CD8-positive, alpha-beta memory T cell (primary cell): Measurements from ENCODE around the gene RAB20. TPM values are rescaled to one million over a fixed set of nuclear protein-coding genes. Genes with fewer than 3 reads are reported as not detected.
A peak's percentile ranks its signal among the peaks of the same experiment; 100 is the strongest.
"Not testable (repeated sequence)": the region's sequence is repeated elsewhere in the genome, so short reads cannot be mapped to it uniquely, and the experiment has no call there.

ENCODE experiments used
- CTCF ChIA-PET: fragments of 350-600 bp; sonication (Branson Sonifier 250); formaldehyde crosslinking; loops from one replicate; lab custom pipeline; 2021; ENCODE audit warnings: antibody characterized with exemption; lab: Charles Lee
- POLR2A ChIA-PET: fragments of 350-600 bp; sonication (Branson Sonifier 250); formaldehyde crosslinking; loops from one replicate; lab custom pipeline; 2021; ENCODE audit warnings: antibody characterized with exemption; lab: Charles Lee
- DNase-seq, 5 donors: peaks; one replicate each; pipeline versions ENCODE4 v3.0.0 to v3.0.0-alpha.2; 2020 to 2022; ENCODE audit warnings: mixed read lengths in 1 of 5
- H3K27ac ChIP-seq: one replicate; pipeline ENCODE4 v1.7.0; 2013; ENCODE audit warnings: low read depth, mild to moderate bottlenecking, low read length, moderate library complexity
- H3K27me3 ChIP-seq: 2 replicates; pipeline ENCODE4 v1.7.0; 2013; ENCODE audit warnings: low read length, mild to moderate bottlenecking; ENCODE audit not compliant: insufficient read depth, poor library complexity, severe bottlenecking
- H3K36me3 ChIP-seq: 2 replicates; pipeline ENCODE4 v1.7.0; 2013; ENCODE audit warnings: mild to moderate bottlenecking, low read length, moderate library complexity; ENCODE audit not compliant: insufficient read depth
- H3K4me1 ChIP-seq: 2 replicates; pipeline ENCODE4 v1.7.0; 2013; ENCODE audit warnings: mild to moderate bottlenecking, low read length, moderate library complexity; ENCODE audit not compliant: insufficient read depth
- H3K4me3 ChIP-seq: 2 replicates; pipeline ENCODE4 v1.7.0; 2013; ENCODE audit warnings: mild to moderate bottlenecking, low read length
- H3K9me3 ChIP-seq: 2 replicates; pipeline ENCODE4 v1.7.0; 2013; ENCODE audit warnings: mild to moderate bottlenecking, low read length
- H3K27ac Mint-ChIP-seq, 8 donors: one replicate each; pipeline ENCODE4 v1.8.0; 2020 to 2021; ENCODE audit warnings: mixed read lengths in 8 of 8, mild to moderate bottlenecking in 6 of 8, inconsistent platforms in 3 of 8, moderate library complexity in 3 of 8
- H3K27me3 Mint-ChIP-seq, 2 donors: one replicate each; pipeline ENCODE4 v1.8.0; 2020 to 2021; ENCODE audit warnings: mixed read lengths in 2 of 2, mild to moderate bottlenecking in 1 of 2, moderate library complexity in 1 of 2
- H3K36me3 Mint-ChIP-seq, 3 donors: one replicate each; pipeline ENCODE4 v1.8.0; 2020 to 2021; ENCODE audit warnings: mixed read lengths in 3 of 3, inconsistent platforms in 1 of 3, mild to moderate bottlenecking in 1 of 3
- H3K4me1 Mint-ChIP-seq, 3 donors: one replicate each; pipeline ENCODE4 v1.8.0; 2020 to 2021; ENCODE audit warnings: mixed read lengths in 3 of 3, inconsistent platforms in 1 of 3, mild to moderate bottlenecking in 1 of 3
- H3K4me3 Mint-ChIP-seq, 7 donors: one replicate each; pipeline ENCODE4 v1.8.0; 2020 to 2021; ENCODE audit warnings: mixed read lengths in 7 of 7, mild to moderate bottlenecking in 6 of 7, moderate library complexity in 4 of 7, inconsistent platforms in 2 of 7
- H3K9me3 Mint-ChIP-seq, 5 donors: one replicate each; pipeline ENCODE4 v1.8.0; 2020 to 2022; ENCODE audit warnings: mixed read lengths in 5 of 5, mild to moderate bottlenecking in 3 of 5, moderate library complexity in 2 of 5, inconsistent platforms in 1 of 5
- polyA plus RNA-seq: library from polyadenylated mRNA; unstranded; fragments of 300-500 nt; fragmentation: Illumina TruSeq; gene quantifications from one replicate; pipeline ENCODE4 v1.2.3, GENCODE V29; 2021
- total RNA-seq, 2 experiments: library from RNA; stranded (reverse); gene quantifications; one replicate each; pipeline ENCODE4 v1.2.3, GENCODE V29; 2021

The RAB20 gene
- total and polyA plus RNA-seq, 3 experiments from 2014 or later, result 0.84 to 2.7 (median 1.2) TPM

DNA sequence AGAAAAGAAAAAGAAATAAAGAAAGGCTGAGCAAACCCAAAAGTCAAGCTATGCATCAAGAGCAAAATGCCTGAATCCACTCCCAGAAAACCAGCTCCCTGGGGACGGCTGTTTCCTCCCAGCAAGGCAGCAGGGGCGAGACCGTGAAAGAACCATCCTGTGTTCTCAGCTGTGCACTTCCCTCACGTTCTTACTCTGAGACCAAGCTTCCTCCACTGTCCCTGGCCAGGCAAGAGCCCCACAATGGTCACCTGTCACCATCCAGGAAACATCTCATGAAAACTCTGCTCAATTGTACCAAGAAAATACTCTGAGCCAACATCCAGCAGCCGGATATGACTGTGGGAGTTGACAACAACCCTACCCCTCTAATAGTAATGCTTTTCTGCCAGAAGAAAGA lies 22.9 kb downstream of the RAB20 start:
- H3K4me1 ChIP-seq, result no peaks in the 10 kb centered on the region
- ChIA-PET POLR2A (interaction anchor here (0.7 kb wide), 1 partner anchor 320 kb away, joined by 8 read pairs; no protein-coding TSS in a partner anchor), CTCF (no interaction called here)
- H3K27ac Mint-ChIP-seq, result no peak overlapping the region
- no peak overlapping the region for H3K4me3 ChIP-seq
- H3K27me3 ChIP-seq, result no peaks in the 10 kb centered on the region
- no peak for DNase-seq
- no peaks in the 10 kb centered on the region for H3K9me3 Mint-ChIP-seq
- H3K9me3 ChIP-seq, result no peaks in the 10 kb centered on the region
- peaks cover 0 to 6% (median 1%) of the 10 kb centered on the region in 3 donors for H3K4me1 Mint-ChIP-seq
- peaks cover 0 to 8% of the 10 kb centered on the region in 2 donors for H3K27me3 Mint-ChIP-seq
- no peaks in the 10 kb centered on the region for H3K36me3 Mint-ChIP-seq
- H3K4me3 Mint-ChIP-seq, result no peak overlapping the region
- H3K36me3 ChIP-seq, result no peaks in the 10 kb centered on the region
- no peak overlapping the region for H3K27ac ChIP-seq

DNA sequence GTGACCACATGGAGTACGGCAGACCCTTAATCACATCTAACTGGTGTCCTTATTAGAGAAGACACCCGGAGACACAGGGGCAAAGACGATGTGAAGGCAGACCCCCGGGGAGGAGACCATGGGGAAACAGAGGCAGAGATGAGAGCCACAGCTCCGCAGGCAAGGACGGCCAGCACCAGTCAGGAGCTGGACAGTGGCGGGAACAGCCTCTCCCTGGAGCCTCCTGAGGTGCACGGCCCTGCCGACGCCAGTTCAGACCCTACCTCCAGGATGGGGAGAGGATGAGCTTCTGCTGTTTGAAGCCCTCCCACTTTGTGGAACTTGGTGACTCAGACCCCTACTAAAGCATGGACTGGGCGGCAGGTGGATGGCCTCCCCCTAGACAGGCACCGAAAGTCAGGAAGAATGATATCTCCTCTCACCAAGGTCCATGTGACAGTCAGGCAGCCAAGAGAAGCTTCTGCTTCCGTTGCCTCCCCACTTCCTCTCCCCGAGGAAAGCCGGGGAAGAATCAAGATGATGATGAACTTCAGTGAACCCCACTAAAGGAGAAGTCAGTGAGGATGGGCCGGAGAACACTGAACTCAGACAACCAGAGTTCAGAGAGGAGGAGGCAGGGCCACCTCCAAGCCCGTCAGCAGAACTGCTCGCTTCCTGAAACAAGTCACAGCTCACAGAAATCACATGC lies 25.4 kb downstream of the RAB20 start:
- POLR2A ChIA-PET, result no interaction called here
- Mint-ChIP-seq H3K36me3 (no peaks in the 10 kb centered on the region), H3K9me3 (no peaks in the 10 kb centered on the region), H3K4me1 (peaks cover 0 to 6% (median 1%) of the 10 kb centered on the region in 3 donors), H3K27ac (no peak overlapping the region), H3K4me3 (peak overlapping the region in 1 of 7 donors; percentile 40), H3K27me3 (peaks cover 0 to 3% of the 10 kb centered on the region in 2 donors)
- H3K4me1 ChIP-seq, result no peaks in the 10 kb centered on the region
- H3K4me3 ChIP-seq, result no peak overlapping the region
- no peaks in the 10 kb centered on the region for H3K9me3 ChIP-seq
- no peak overlapping the region for H3K27ac ChIP-seq
- H3K36me3 ChIP-seq, result no peaks in the 10 kb centered on the region
- CTCF ChIA-PET, result no interaction called here
- no peaks in the 10 kb centered on the region for H3K27me3 ChIP-seq
- DNase-seq, result no peak

- Mint-ChIP-seq H3K27ac (no peak overlapping the region), H3K36me3 (no peaks in the 10 kb centered on the region), H3K4me1 (peaks cover 0 to 6% (median 1%) of the 10 kb centered on the region in 3 donors), H3K9me3 (no peaks in the 10 kb centered on the region), H3K27me3 (peaks cover 0 to 3% of the 10 kb centered on the region in 2 donors), H3K4me3 (no peak overlapping the region)
- no peak overlapping the region for H3K27ac ChIP-seq
- H3K4me1 ChIP-seq, result no peaks in the 10 kb centered on the region
- POLR2A ChIA-PET, result no interaction called here
- H3K36me3 ChIP-seq, result no peaks in the 10 kb centered on the region
- no peak for DNase-seq
- H3K4me3 ChIP-seq, result no peak overlapping the region
- H3K27me3 ChIP-seq, result no peaks in the 10 kb centered on the region
- no peaks in the 10 kb centered on the region for H3K9me3 ChIP-seq
- CTCF ChIA-PET, result no interaction called here
Measured at GRCh38 chr13:110535526-110535925, 26.0 kb downstream of the RAB20 start.

DNA sequence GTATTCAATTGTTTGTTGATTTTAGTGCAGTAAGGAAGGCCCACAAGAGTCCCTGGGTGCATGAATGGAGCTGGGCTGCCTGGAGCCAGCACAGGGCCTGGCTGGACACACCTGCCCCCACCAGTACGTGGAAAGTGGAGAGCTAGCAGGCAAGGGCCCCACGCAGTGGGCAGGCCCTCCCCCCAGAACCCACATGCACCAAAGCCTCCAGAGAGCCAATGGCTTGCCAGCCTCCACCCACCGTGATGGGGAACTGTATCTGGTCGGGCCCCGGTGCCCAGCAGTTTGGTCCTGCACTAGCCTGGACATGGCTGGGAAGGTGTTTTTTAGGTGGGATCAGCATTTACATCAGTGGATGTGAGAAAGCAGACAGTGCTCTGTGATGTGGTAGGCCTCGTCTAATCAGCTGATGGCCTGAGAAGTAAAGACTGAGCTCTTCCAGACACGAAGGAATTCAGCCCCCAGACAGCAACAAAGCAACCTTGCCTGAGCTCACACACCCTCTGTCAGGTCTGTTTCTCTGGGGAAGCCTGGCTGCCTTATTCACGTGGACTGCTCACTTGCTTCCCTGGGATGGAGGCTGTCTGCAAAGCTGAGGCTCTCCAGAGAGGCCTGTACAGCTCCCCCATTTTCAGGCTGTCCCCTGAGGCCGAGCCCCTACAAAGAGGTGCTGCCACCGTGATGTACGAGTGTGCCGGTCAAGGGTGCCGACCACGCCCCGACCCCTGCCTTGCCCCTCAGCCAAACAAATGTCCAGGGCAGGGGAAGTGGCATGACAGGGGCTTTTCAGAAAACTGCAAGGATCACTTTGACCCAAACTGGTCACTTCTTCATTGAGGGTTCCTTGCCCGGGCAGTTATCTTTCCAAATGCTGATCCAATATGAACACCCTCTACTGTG lies 27.5 kb downstream of the RAB20 start:
- CTCF ChIA-PET, result no interaction called here
- no peak overlapping the region for H3K4me3 ChIP-seq
- POLR2A ChIA-PET, result no interaction called here
- no peak overlapping the region for H3K4me3 Mint-ChIP-seq
- H3K4me1 Mint-ChIP-seq, result peaks cover 0 to 6% (median 1%) of the 10 kb centered on the region in 3 donors
- H3K27ac Mint-ChIP-seq, result peak overlapping the region in 3 of 8 donors; percentile 10 to 93 (median 66)
- no peaks in the 10 kb centered on the region for H3K4me1 ChIP-seq
- no peaks in the 10 kb centered on the region for H3K36me3 Mint-ChIP-seq
- H3K36me3 ChIP-seq, result no peaks in the 10 kb centered on the region
- no peak for DNase-seq
- H3K27me3 Mint-ChIP-seq, result peaks cover 0 to 3% of the 10 kb centered on the region in 2 donors
- H3K27me3 ChIP-seq, result no peaks in the 10 kb centered on the region
- H3K27ac ChIP-seq, result no peak overlapping the region
- no peaks in the 10 kb centered on the region for H3K9me3 Mint-ChIP-seq
- H3K9me3 ChIP-seq, result no peaks in the 10 kb centered on the region

DNA sequence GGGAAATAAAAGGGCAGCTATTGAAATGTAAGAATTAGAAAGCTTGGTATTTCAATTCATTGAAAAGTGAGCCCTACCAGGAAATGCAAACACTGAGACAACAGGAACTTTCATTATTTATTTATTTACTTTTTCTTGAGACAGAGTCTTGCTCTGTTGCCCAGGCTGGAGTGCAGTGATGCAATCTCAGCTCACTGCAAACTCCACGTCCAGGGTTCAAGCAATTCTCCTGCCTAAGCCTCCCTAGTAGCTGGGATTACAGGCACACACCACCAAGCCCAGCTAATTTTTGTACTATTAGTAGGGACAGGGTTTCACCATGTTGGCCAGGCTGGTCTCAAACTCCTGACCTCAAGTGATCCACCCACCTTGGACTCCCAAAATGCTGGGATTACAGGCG lies 29.3 kb downstream of the RAB20 start:
- H3K4me3 Mint-ChIP-seq, H3K27me3 Mint-ChIP-seq, H3K27ac Mint-ChIP-seq, H3K27ac ChIP-seq, H3K36me3 ChIP-seq, H3K4me3 ChIP-seq, CTCF ChIA-PET, DNase-seq, POLR2A ChIA-PET, H3K36me3 Mint-ChIP-seq, H3K27me3 ChIP-seq, H3K9me3 Mint-ChIP-seq, H3K9me3 ChIP-seq, H3K4me1 ChIP-seq, H3K4me1 Mint-ChIP-seq: not testable (repeated sequence)

DNA sequence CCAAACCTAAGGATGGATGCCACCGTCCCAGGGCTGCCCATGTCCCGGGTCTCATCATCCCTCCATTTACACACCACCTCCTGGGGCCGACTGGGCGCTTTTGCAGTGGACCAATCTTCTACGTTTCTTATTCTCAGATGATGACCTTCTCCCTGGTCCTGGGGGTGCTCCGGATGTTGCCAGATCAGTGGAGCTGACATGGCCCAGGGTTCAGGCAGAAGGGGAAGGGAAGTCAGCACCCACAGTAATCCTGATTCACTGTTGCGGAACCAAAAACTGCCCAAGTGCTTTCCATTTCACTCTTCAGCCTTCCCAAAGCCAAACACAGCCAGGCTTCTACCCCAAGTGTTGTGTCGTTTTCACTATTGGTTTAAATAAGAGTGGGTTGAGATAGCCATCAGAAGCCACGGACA lies 29.8 kb downstream of the RAB20 start:
- DNase-seq, result no peak
- no peaks in the 10 kb centered on the region for H3K4me1 ChIP-seq
- H3K36me3 ChIP-seq, result no peaks in the 10 kb centered on the region
- H3K27ac ChIP-seq, result no peak overlapping the region
- POLR2A ChIA-PET, result no interaction called here
- Mint-ChIP-seq H3K27me3 (peaks cover 0 to 5% of the 10 kb centered on the region in 2 donors), H3K36me3 (no peaks in the 10 kb centered on the region), H3K9me3 (no peaks in the 10 kb centered on the region), H3K27ac (peak overlapping the region in 1 of 8 donors; percentile 84), H3K4me3 (no peak overlapping the region), H3K4me1 (peaks cover 0 to 6% (median 0%) of the 10 kb centered on the region in 3 donors)
- no peak overlapping the region for H3K4me3 ChIP-seq
- no peaks in the 10 kb centered on the region for H3K27me3 ChIP-seq
- no peaks in the 10 kb centered on the region for H3K9me3 ChIP-seq
- CTCF ChIA-PET, result no interaction called here

DNA sequence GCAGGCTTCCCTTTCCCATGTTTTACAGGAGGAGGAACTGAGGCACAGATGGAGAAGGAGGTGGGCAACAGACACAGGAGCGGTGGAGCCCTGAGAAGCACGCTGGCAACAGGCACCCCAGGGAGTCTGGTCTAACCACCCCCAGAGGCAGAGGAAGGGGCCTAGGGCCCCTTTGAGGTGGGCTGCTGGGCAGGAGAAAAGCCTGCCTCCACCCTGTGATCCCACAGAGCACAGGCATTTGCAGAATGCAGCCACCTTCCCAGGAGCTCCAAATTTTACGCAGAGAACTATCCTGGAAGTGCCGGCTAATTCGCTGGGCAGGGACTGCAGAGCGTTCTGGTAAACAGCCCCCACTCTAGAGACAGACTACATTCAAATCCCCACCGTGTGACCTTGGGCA lies 30.4 kb downstream of the RAB20 start:
- H3K4me1 Mint-ChIP-seq, result peaks cover 0 to 9% (median 4%) of the 10 kb centered on the region in 3 donors
- H3K4me1 ChIP-seq, result peaks cover under 1% of the 10 kb centered on the region
- H3K36me3 ChIP-seq, result no peaks in the 10 kb centered on the region
- no peak overlapping the region for H3K4me3 Mint-ChIP-seq
- H3K27ac Mint-ChIP-seq, result no peak overlapping the region
- H3K27ac ChIP-seq, result no peak overlapping the region
- peaks cover 0 to 5% of the 10 kb centered on the region in 2 donors for H3K27me3 Mint-ChIP-seq
- POLR2A ChIA-PET, result no interaction called here
- CTCF ChIA-PET, result no interaction called here
- no peaks in the 10 kb centered on the region for H3K9me3 ChIP-seq
- no peaks in the 10 kb centered on the region for H3K9me3 Mint-ChIP-seq
- DNase-seq, result no peak
- H3K4me3 ChIP-seq, result no peak overlapping the region
- H3K36me3 Mint-ChIP-seq, result no peaks in the 10 kb centered on the region
- H3K27me3 ChIP-seq, result no peaks in the 10 kb centered on the region
